GM19328 (cell line): ENCODE data around the gene NRAP.

Experiments used
- ATAC-seq: cut with Tn5 transposase; IDR thresholded peaks from one replicate; pipeline ENCODE4 v1.9.1; 2021; ENCODE audit warnings: mild to moderate bottlenecking, moderate library complexity; ENCODE audit not compliant: unreplicated experiment

Gene NRAP

GRCh38 chr10:113539789-113540188 lies 124.1 kb downstream of the NRAP start:
- no peak for ATAC-seq
